Stimulated activated CD8-positive, alpha-beta memory T cell treated with anti-CD3 and anti-CD28 coated beads, Interleukin-15, amount 100 ng/mL, for 24 hours (primary cell): Measurements from ENCODE around the gene SNX7.

Experiments used
- DNase-seq: peaks from one replicate; pipeline ENCODE4 v3.0.0-alpha.2; 2020; ENCODE audit warnings: low read depth

The SNX7 gene

GRCh38 chr1:98661544-98662355 is at the start of gene SNX7:
Gene SNX7 (plus strand): TSS chr1:98661721. CDS start chr1:98661732, 11 bp downstream.
- DNase-seq: no peak

GRCh38 chr1:98637316-98637715 is 24.2 kb upstream of the SNX7 start:
- DNase-seq: no peak

- no peak for DNase-seq
These were observed 23.3 kb upstream of the SNX7 start for GRCh38 chr1:98638185-98638584.

- no peak for DNase-seq
These were observed 17.0 kb upstream of the SNX7 start for GRCh38 chr1:98644510-98644909.

- DNase-seq: no peak
These were observed 10.3 kb upstream of the SNX7 start for GRCh38 chr1:98651116-98651632.

GRCh38 chr1:98653123-98653522 is 8.4 kb upstream of the SNX7 start:
- DNase-seq: no peak

- DNase-seq: no peak
These were observed 1.6 kb upstream of the SNX7 start for GRCh38 chr1:98659879-98660278.

GRCh38 chr1:98660940-98661543 is 479 bp upstream of the SNX7 start:
- no peak for DNase-seq

- DNase-seq: no peak
These were observed 792 bp downstream of the SNX7 start for GRCh38 chr1:98662356-98662670.

- no peak for DNase-seq
These were observed 7.2 kb downstream of the SNX7 start for GRCh38 chr1:98668733-98669132.

GRCh38 chr1:98669355-98670296 is 8.1 kb downstream of the SNX7 start:
- DNase-seq: no peak

- DNase-seq: no peak
These were observed 10.7 kb downstream of the SNX7 start for GRCh38 chr1:98672189-98672588.

- DNase-seq: no peak
These were observed 12.7 kb downstream of the SNX7 start for GRCh38 chr1:98674075-98674781.

- no peak for DNase-seq
These were observed 13.8 kb downstream of the SNX7 start for GRCh38 chr1:98675282-98675681.

- DNase-seq: no peak
These were observed 15.8 kb downstream of the SNX7 start for GRCh38 chr1:98677288-98677687.

GRCh38 chr1:98681812-98682211 is 20.3 kb downstream of the SNX7 start:
- no peak for DNase-seq

- no peak for DNase-seq
These were observed 26.7 kb downstream of the SNX7 start for GRCh38 chr1:98688110-98688739.

- DNase-seq: no peak
These were observed 29.1 kb downstream of the SNX7 start for GRCh38 chr1:98690576-98690975.

- DNase-seq: no peak
These were observed 31.0 kb downstream of the SNX7 start for GRCh38 chr1:98692482-98692881.

GRCh38 chr1:98693385-98693784 is 31.9 kb downstream of the SNX7 start:
- DNase-seq: no peak

GRCh38 chr1:98696077-98696476 is 34.6 kb downstream of the SNX7 start:
- no peak for DNase-seq
